DMS79 (cell line): ENCODE results near the gene COL16A1.

Source experiments
- DNase-seq: peaks from one replicate; lab custom pipeline; 2025; lab: John Stamatoyannopoulos, UW

Gene COL16A1

DNA sequence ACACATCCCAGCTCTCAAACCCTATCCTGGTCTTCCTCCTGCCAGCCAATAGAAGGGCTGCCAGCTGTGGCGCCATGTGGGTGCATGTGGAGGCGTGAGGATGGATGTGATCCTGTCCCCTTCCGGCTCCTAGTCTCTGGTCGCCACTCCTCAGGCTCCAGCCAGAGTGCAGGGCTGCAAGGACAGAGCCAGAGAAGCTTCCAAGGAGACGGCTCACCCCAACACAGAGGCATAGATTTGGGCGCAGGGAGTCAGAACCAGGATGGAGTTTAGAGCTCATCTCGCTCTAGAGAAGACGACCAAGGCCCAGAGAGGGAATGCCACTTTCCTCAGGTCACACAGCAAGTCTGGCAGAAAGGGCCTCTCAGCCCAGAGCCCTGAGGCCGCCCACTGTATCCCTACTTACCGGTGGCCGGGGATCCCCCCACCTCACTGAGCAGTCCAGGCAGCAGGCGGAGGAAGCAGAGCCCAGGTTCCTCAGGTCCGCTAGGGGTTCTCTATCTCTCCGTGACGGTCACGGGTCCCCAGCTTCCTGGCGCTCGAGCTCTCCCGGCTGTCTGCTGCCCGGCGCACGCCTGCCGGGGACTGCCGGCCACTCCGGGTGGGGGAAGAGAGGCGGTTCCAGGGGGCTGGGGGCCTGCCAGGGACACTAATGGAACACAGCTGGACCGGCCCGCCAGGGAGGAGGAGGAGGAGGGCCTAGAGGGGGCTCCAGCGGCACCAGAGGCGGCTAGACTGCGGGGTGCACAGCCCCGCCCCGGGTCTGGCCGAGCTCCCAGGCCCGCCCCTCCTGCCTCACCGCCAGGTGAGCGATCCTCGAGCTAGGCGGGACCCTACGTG, at the start of gene COL16A1:
Gene COL16A1 (minus strand): TSS at position 587 of the 840 bp plus-strand sequence. CDS start 1,824 bp downstream, outside the sequence.
- DNase-seq: no peak

DNA sequence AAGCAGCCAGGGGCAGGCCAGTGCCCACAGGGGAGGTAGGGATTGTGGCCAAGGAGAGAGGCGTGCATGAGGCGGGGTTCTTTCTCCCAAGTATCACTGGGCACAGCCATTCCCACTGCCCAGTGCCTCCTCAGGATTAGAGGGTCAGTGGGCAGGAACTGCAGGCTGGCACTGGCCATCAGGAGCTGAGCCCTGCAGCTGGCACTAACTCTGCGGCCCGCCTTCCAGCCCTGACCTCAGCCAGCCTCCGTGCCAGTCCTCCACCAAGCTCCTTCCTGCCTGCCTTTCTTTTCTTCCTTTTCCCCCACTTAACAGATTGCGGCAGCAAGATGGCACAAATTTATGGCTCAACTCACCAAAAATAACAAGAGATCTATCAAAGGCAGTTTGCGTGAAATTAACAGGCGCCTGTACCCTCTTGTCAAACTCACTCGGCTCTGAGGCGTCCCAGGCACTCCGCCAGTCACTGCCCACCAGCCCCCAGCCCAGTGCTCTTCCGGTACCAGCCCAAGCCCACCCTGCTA, 49.2 kb upstream of the COL16A1 start:
- DNase-seq: peak; percentile 73

DNA sequence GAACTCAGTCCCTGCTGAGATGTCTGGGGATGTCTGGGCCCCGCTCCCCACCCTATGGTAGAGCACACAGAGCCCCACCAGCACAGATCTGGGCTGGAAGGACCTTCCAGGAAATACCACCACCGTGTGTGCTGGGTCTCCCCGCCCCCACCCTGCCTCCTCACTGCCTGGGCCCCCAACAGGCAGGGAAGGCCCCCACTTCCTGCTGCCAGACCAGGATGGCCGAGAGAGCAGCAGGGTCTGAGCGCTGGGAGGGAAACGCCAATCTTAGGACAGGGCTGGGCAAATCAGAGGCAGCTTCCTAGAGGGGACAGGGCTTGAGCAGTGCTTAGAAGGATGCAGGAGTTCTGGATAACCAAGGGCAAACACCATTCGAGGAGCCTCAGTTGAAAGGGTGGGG, 48.4 kb upstream of the COL16A1 start:
- no peak for DNase-seq

DNA sequence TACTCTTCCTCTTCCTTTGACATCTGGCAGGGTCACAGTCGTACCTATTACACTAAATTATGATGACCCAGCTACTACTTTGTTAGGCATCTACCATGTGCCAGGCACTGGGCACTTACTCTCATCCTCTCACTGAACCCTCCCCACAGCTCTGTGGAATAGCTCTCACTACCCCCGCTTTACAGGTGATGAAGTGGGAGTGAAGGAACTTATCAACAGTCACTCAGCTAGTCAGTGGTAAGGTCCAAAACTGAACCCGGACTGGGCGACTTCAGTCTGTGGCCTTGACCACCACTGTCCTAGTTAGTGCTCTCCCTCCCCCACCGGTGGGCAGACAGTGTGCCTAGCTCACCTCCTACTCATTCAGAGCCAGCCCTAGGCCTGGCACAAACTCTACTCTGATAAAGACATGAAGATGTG, 48.0 kb upstream of the COL16A1 start:
- DNase-seq: no peak

DNA sequence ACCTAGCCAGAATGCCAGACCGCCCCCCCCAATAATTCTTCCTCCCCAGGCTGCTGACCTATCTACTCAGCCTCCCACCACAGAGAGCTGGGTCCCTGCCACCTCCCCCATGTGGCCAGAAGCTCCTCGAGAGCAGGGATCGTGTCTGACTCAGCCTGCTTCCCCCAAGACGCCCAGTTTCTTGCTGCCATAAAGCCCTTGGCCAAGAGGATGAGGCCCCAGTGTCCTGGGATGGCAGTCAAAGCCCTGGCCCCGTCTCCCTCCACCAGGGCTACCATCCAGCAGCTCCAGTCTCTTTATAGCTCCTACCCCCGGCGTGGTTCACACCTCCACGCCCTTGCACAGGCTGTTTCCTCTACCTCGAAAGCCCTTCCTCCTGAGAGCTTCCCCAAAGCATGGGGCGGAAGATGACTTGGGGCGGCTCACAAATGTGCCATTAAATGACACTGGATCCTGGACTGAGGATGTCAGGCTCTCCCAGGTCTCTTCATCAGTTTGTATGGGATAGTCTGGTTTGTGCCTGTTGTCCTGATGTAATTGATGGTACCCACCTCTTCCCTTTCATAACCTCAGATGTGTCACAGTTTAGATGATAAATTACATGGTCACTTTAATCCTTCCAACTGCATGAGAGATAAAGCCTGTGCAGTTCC, 47.2 kb upstream of the COL16A1 start:
- no peak for DNase-seq

DNA sequence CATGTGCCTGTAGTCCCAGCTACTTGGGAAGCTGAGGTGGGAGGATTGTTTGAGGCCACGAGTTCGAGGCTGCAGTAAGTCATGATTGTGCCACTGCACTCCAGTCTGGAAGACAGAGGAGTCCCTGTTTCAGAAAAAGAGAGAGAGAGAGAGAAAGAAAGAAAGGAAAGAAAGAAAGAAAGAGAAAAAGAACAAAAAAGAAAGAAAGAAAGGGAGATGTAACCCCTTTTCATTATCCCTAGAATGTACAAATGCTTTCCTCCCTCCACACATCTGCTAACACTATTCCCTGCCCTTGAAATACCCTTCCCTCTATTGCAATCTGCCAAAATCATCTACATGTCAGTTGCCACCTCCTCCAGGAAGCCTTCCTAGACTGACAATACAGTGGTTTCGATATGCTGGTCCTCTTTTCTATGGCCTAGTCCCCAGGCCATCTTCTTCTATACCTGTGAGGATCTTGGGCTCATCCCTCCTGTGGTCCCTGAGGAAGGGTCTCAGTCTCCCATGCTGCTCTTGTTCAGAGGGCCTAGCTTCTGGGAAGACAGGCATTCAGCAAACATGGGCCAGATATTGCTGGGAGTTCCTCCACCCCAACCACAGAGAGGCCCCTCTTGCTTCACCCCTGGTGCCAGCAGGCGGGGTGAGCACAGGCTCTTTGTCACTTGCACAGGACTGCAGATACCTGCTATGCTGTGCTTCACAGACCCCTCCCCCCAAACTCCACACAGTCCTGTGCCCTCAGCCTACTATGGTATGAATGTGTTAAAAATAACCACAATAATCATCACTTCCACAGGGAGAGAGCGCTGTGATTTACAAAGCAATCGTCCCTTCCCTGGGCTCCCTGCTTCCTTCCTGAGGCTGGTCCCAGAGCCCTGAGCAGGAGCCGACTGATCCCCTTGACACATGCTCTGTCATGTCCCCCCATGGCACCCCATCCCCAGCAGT, 46.2 kb upstream of the COL16A1 start:
- DNase-seq: no peak

DNA sequence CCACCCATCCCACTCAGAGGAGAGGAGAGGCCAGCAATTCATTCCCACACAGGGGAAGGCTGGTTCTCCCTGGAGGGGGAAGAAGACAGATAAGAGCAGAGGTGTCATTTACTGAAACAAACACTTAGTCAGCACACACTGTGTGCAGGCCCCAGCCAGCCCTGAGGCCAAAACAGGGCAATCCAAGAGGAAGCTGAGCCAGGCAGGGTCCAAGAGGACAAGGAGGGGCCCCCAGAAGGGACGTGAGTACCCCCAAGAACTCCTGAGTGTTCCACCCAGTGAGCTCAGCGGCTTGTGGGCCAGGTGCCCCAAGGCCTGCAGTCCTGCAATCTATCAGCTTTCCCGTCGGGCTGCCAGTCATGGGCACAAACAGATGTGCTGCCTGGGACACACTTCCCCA, 44.5 kb upstream of the COL16A1 start:
- DNase-seq: no peak

DNA sequence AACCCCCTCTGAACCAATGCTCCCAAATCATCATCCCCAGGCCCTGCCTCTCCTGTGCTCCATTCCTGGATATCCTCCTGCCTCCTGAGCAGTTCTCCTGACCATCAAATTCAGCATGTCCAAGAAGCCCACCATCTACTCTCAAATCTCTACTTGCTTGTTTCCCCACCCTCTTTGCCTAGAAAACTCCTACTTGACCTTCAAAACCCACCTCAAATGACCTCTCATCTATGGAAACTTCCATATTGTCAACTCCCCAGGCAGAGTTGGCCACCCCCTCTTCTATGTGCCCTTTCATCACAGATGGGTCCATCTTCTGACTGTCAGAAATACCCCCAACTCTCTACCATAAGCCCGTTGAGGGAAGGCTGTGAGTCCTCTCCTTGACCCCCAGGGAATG, 43.5 kb upstream of the COL16A1 start:
- no peak for DNase-seq

DNA sequence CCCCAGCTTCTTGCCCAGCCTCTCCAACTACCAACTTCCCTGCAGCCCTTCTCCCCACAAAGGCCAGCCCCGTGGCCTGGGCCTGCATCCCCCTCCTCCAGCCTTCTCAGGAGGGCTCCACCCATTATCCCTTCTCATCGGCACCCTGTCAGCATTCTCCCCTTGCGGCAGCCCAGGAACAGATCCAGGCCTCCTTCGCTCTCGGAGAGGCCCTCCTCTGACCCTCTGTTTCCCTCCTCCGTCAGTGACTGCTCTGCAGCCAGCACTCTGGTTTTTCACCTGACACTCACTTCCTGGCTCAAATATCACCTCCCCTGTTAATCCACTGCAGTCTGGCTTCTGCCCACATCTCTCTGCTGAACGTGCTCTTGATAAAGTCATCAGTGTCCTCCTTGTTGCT, 42.9 kb upstream of the COL16A1 start:
- no peak for DNase-seq

DNA sequence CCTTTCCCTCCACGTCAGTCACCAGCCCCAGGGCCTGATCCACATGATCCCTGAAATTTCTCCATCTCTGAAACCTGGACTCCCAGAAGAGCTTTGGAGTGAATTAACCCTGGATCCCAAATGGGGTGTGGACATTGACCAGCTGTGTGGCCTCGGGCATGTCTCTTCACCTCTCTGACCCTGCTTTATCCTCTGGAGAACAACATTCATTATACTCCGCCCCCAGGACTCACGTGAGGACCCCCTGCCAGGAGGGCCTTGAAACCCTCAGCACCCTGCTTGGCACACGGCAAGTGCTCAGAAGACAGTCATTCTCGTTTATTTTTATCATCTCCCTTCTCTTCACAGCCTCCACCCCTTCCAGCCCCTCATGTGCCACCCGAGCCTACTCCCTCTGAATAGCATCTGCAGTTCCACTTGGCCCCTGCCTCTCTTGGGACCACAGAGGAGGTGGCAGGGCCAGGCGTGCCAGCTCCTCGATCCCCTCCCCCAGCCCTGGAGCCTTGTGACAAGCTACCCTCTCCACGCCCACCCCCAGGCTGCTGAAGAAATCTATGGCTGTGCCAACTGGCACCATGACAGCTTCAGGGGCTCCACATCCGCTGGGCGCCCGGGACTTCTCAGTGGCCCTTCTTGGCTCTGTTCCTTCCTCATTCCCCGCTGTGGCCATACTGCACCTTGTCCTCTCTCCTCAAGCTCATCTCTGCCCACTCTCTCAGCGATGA, 42.3 kb upstream of the COL16A1 start:
- DNase-seq: peak; percentile 79

DNA sequence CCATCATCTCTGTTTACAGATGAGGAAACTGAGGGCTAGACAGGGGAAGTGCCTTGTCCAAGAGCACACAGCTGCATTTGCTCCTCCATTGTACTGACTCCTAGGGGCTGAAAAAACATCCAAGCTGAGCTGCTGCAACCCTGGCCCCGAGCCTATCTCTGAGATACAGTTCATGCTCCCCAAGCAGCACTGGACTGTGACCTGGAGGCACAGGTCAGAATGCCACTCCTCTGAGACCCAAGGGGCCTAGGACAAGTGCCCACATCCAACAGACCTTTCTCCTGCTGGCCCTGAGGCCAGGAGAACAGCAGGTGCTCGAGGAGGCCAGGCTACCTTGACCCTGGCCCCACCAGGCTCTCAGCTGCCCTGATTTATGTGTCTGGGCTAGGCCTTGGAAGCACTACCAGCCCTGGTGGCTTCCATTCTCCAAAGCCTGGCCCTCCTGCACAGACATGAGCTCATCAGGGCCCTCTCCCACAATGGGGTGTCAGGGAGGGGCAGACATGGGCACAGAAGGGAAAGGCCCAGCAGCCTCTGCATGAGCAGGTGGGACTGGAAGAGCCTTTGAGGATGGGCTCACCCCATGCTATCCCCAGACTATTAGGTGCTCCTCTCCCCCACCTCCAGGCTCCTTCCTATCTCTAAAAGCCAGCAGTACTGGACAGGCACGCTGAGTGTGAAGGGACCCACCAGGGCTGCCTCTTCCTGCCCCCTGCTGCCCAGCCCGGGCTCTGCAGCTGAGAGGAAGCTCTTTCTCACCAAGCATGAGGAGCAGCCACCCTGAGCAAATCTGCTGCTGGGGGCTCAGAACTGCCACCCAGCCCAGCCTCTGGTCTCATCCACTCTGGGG, 41.5 kb upstream of the COL16A1 start:
- peak; percentile 27 for DNase-seq

DNA sequence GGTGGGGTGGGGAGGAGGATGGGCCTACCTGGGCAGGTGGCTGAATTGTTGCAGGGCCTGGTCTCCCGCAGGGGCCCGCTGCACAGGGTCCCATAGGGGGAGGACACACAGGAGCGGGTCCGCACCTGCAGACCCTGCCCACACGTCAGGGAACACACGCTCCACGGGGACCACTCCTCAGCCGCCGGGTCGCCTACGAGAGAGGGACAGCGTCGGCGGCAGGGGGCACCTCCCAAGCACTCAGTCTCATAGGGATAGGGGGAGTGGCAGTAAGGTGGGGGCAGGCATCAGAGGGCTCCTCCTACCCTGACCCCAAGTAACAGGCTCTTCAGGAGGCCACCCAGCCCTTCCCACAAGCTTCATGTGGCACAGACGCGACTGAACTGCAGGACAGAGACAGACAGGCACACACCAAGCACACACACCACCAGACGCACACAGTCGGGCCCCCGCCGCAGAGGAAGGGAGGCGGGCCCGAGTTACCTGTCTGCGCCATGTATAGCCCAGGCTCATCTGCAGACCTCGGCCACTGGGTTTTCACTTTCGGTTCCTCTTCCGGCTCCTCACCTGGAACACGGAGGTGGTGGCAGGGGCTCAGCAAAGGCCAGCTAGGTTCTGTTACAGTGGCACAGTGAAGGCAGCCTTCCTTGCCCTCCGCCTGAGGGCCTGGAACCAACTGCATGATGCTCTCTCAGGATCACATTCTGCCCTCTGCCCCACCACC, 40.5 kb upstream of the COL16A1 start:
- no peak for DNase-seq

DNA sequence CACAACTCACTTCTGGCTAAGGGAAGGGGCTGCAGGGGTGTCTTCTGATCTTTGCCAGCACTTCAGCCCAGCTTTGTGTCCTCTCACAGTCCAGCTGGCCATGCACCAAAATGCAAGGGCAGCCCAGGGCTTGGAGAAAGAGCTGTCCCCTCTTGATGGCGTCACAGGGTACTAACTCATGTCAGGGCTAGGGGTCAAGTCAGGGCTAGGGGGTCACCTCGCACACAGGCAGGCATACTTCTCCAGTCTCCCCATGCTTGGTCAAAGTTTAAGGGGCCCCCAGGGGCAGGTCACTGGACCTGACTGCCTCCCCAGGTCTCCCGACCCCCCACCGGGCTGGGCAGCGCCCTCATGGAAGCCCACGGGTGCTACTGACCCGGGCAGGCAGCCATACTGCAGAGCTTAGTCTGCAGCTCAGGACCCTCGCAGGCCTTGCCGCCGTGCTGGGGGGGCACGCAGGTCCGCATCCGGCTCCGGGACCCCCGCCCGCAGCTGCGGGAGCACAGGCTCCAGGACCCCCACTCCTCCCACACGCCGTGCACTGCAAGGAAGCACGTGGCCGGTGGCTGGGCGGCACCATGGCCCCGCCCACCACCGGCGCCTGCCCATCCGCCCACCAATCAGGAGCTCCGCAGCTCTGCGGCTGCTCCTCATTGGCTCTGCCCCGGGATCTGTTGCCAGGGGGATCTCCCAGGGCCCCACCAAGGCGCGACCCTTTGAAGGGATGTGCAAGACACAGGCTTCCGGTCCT, 38.8 kb upstream of the COL16A1 start:
- DNase-seq: no peak

DNA sequence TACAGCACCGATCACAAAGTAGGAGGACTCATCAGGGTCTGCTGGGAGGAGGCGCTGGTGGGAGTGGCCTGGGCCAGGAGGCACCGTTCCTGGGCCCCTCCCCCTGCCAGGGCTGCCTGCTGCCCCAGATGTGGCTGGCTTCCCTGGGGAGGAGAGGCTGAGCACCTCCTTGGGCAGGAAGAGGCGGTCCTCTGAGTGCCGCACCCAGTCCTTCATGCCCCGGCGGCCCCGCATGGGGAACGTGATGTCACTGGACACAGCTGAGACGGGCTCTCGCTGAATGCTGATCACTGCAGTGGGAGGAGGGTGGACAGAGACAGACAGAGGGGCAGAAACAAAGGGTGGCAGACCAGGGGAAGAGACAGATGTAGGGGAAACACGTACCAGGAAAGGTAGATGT, 35.5 kb upstream of the COL16A1 start:
- DNase-seq: no peak

DNA sequence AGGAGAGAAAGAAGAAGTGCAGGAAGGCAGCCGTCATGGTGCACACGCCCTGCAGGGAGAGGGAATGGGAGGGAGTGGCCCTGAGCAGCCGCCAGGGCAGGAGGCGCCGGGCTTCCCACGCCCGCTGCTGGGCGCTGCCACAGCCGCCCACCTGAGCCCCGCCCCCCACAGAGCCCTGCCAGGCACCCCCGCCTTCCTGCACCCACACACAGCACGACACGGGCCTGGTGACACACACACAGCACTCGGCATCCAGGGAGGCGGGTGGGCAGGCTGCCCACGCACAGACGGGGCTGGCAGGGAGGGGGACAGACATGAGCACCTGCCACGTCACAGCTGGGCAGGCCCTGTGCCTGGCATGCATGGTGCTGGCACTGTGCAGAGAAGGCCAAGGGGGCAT, 32.9 kb upstream of the COL16A1 start:
- DNase-seq: no peak

DNA sequence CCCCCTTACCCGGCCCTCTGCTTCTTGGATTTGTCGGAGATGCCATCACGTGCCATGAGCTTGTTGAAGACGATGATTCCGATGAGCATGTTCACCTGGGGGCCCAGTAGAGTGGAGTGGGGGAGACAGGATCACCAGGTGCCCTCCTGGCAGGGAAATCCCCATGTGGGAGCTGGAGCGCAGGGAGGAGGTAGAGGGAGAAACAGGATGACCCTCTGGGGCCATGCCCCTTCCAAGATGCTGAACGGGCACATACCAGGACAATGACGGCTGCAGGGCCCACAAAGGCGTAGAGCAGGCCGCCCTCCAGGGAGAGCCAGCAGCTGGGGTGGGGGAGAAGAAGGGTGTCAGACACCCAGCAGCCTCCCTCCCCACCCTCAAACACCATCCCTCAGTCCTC, 31.8 kb upstream of the COL16A1 start:
- no peak for DNase-seq

DNA sequence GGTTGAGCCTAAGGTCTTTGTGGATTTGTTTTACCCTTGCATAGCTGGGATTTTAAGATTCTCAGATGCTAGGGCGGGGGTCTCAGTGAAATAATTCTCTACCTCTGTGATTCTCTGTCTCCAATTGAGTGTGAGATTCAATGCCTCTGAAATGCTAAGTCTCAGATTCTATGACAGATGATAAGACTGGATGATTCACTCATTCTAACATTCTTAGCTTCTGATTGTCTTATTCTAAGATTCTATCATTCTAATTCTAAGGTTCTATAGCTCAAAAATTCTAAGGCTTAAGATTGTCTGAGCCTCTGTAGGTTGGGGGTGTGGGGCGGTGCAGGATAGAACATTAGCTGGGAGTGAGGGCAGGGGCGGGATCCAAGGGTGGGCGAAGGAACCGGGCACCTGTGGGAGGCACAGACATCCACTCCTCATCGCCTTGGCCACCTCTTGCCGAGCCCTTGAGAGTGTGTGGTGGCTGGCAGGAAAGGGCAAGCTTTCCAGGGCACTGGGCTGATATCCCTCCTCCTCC, 30.8 kb upstream of the COL16A1 start:
- no peak for DNase-seq

DNA sequence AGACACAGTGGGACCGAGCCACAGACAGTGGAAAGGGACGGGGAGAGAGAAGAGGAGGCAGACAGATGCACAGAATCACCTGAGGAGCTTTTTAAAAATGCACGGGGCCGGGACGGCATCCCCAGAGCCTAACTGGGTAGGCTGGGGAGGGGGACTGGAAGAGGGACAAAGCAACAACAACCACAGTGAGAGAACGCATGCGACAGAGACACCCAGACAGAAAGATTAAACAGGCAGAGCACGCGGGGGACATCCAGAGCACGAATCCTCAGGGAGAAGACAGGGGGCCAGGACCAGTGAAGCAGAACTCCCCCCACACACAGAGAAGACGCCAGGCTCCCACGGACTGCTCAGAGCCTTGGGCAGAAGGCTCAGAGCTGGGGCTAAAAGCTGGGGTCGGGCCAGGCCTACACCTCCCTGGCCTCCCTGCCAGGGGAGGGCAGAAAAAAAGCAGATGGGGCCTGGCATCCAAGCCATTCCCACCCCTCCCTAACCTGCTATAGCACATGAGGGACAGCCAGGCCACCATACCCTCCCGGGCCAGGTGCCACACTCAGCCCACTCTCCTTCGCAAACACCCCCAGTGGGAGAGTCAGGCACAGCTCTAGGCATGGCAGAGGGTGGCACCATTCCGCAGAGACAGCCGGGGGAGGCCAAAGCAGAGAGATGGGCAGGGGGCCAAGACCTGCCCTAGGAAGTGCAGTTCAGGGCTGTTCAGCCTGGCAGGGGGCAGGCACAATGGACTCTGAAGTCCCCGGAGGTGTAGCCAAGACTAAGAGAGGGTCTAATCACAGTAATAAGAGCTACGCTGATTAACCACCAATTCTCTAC, 29.8 kb upstream of the COL16A1 start:
- DNase-seq: peak; percentile 72
